Common myeloid progenitor, CD34-positive (primary cell): ENCODE measurements around the gene MLPH.

Source experiments
- CTCF ChIA-PET: fragments of 350-600 bp; sonication (Branson Sonifier 250); formaldehyde crosslinking; loops from one replicate; lab custom pipeline; 2021; ENCODE audit warnings: antibody characterized with exemption; lab: Charles Lee
- POLR2A ChIA-PET: fragments of 350-600 bp; sonication (Branson Sonifier 250); formaldehyde crosslinking; loops from one replicate; lab custom pipeline; 2021; ENCODE audit warnings: antibody characterized with exemption; lab: Charles Lee
- DNase-seq, 3 donors: peaks; one replicate each; pipeline versions ENCODE4 v3.0.0 to v3.0.0-alpha.2; 2013
- H3K27ac ChIP-seq, 2 experiments: 1 replicate in 1 of 2; 2 replicates in 1 of 2; pipeline ENCODE4 v1.7.0; 2013; ENCODE audit warnings: inconsistent platforms in 2 of 2, low read length in 2 of 2, mild to moderate bottlenecking in 2 of 2, low read depth in 1 of 2, moderate library complexity in 1 of 2; ENCODE audit not compliant: severe bottlenecking in 2 of 2, insufficient read depth in 1 of 2, poor library complexity in 1 of 2
- H3K27me3 ChIP-seq, 5 experiments: replicated peaks in 2 of 5; 1 replicate in 3 of 5; 2 replicates in 2 of 5; pipeline versions ENCODE4 v1.6.1 to v1.7.0; 2013; ENCODE audit warnings: low read length in 4 of 5, mild to moderate bottlenecking in 2 of 5, moderate library complexity in 2 of 5, inconsistent platforms in 1 of 5; ENCODE audit not compliant: insufficient read depth in 5 of 5, control insufficient read depth in 4 of 5
- H3K36me3 ChIP-seq, 4 experiments: 1 replicate in 2 of 4; 2 replicates in 2 of 4; pipeline versions ENCODE4 v1.6.1 to v1.7.0; 2013; ENCODE audit warnings: low read length in 3 of 4, control low read depth in 1 of 4, mild to moderate bottlenecking in 1 of 4; ENCODE audit not compliant: control insufficient read depth in 4 of 4, insufficient read depth in 4 of 4
- H3K4me1 ChIP-seq, 4 experiments: 1 replicate in 3 of 4; 2 replicates in 1 of 4; pipeline versions ENCODE4 v1.6.1 to v1.7.1; 2013; ENCODE audit warnings: low read length in 3 of 4, mild to moderate bottlenecking in 3 of 4, control low read depth in 1 of 4, inconsistent platforms in 1 of 4, moderate library complexity in 1 of 4; ENCODE audit not compliant: control insufficient read depth in 4 of 4, insufficient read depth in 4 of 4; ENCODE audit errors: control extremely low read depth in 1 of 4
- H3K4me3 ChIP-seq, 7 experiments: 1 replicate in 4 of 7; 2 replicates in 3 of 7; pipeline versions ENCODE4 v1.5.1 to v1.7.0; 2013; ENCODE audit warnings: mild to moderate bottlenecking in 7 of 7, low read length in 6 of 7, moderate library complexity in 6 of 7, inconsistent platforms in 2 of 7, low read depth in 2 of 7, control low read depth in 1 of 7; ENCODE audit not compliant: insufficient read depth in 4 of 7, control insufficient read depth in 1 of 7; ENCODE audit errors: extremely low read depth in 1 of 7
- H3K9me3 ChIP-seq, 5 experiments: 1 replicate in 4 of 5; 2 replicates in 1 of 5; pipeline versions ENCODE4 v1.6.1 to v1.7.1; 2013; ENCODE audit warnings: low read length in 4 of 5, mild to moderate bottlenecking in 2 of 5, inconsistent platforms in 1 of 5, low read depth in 1 of 5, moderate library complexity in 1 of 5; ENCODE audit not compliant: control insufficient read depth in 4 of 5, insufficient read depth in 2 of 5; ENCODE audit errors: control extremely low read depth in 1 of 5
- WGBS: methylation state at CpG from one replicate; pipeline ENCODE4 v1.1.5; 2013; ENCODE audit not compliant: insufficient coverage; 5-methylcytosine and 5-hydroxymethylcytosine counted together

MLPH gene

DNA sequence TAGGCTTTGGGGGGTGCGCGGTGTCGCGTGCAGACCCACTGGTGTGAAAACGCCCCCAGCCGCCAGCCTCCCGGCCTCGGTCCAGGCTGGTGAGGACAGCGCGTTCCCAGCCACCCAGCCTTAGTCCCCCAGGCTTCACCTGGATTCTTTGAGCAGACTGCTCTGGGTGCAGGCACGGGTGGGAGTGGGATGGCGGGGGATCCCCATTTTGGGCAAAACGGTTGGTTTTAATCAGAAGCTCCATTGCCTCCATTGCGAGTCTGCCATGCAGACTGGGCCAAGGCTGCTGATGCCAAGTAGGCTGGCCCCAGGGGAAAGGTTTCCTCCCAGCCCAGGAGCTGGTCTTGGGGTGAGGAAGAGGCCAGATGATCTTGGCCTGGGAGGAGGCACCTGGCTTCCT is 445 bp downstream of the MLPH start:
- H3K36me3 ChIP-seq = no peaks in the 10 kb centered on the region
- peaks cover 0 to 22% (median 16%) of the 10 kb centered on the region in 5 experiments for H3K9me3 ChIP-seq
- no peak overlapping the region for H3K27ac ChIP-seq
- DNase-seq = no peak
- H3K27me3 ChIP-seq = peaks cover 6 to 60% (median 29%) of the 10 kb centered on the region in 5 experiments
- H3K4me1 ChIP-seq = peaks cover 0 to 22% (median 19%) of the 10 kb centered on the region in 4 experiments
- peak overlapping the region in 3 of 7 experiments; percentile 46 to 66 (median 61) for H3K4me3 ChIP-seq
- POLR2A ChIA-PET = no interaction called here
- CTCF ChIA-PET = no interaction called here
- 35% methylated on average over 14 of the region's 14 CpGs for WGBS

DNA sequence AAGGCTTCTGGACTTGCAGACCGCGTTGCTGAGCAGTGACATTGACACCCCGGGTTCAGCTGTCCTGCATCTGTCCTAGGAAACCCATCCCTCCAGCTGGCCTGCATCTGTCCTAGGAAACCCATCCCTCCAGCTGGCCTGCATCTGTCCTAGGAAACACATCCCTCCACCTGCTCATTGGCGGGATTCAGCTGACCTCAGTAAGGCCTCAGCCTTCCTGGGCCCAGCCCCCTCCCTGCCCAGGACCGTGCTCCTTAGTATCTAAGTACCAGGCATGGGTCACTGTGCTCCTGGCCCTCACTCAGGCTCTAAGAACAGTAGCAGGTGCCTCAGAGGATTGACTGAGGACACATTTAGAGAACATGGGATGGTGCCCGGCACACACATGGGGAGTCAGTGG is 1.2 kb downstream of the MLPH start:
- Histone ChIP-seq H3K27ac (no peak overlapping the region), H3K36me3 (no peaks in the 10 kb centered on the region), H3K9me3 (peaks cover 0 to 26% (median 17%) of the 10 kb centered on the region in 5 experiments), H3K4me3 (no peak overlapping the region), H3K27me3 (peaks cover 6 to 62% (median 29%) of the 10 kb centered on the region in 5 experiments), H3K4me1 (peaks cover 0 to 14% (median 11%) of the 10 kb centered on the region in 4 experiments)
- 91% methylated on average over 6 of the region's 6 CpGs for WGBS
- CTCF ChIA-PET = interaction anchor here (0.9 kb wide), 1 partner anchor 25 kb away, joined by 3 read pairs; no protein-coding TSS in a partner anchor
- DNase-seq = no peak
- POLR2A ChIA-PET = no interaction called here

DNA sequence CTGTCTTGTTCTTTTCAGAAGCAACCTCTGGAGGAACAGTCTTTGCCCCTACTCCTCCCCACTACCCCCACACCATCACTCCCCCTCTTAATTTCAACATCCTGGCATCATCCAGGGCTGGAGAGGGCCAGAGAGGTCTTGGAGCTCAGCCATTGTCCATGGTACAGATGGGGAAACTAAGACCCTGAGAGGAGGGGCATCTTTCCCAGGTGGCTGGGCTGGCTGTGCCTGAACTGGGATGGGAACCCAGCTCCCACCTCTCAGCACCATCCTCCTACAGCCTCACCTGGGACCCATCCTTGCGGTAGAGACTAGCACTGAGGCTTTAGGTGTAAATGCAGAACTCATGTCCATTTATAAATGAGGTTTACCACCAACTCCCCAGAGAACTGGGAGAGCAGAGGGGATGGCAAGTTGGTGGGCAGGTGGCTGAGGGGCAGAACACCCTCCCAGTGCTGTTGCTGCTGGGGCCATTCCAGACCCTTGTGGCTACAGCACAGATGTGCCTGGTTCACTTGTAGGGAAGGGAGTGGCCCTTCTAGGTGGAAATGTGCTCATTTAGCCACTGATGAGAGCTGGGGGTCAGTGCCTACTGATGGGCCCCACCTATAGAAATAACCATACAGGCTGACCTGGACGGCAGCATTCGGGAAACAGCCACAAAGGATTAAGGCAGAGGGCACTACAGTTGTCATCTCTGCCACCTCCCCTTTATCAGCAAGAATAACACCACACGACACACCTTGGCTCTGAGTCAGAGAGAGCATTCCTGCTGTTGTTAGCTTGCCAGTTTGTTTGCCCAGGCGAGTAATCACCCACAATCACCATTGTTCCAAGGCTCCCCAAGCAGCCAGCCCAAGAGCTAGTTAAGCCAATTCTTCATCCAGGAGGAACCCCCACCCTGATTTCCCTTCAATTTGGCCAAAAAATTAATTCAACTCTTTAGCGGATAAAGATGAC is 2.1 kb downstream of the MLPH start:
- ChIA-PET POLR2A (no interaction called here), CTCF (interaction anchor here (0.7 to 1.6 kb wide), 3 partner anchors 13 to 24 kb away, joined by 3 to 5 read pairs (median 3); no protein-coding TSS in a partner anchor)
- Histone ChIP-seq H3K27me3 (peaks cover 6 to 63% (median 31%) of the 10 kb centered on the region in 5 experiments), H3K9me3 (peaks cover 0 to 26% (median 17%) of the 10 kb centered on the region in 5 experiments), H3K27ac (no peak overlapping the region), H3K36me3 (no peaks in the 10 kb centered on the region), H3K4me3 (no peak overlapping the region), H3K4me1 (peaks cover 0 to 14% (median 10%) of the 10 kb centered on the region in 4 experiments)
- 88% methylated on average over 4 of the region's 6 CpGs for WGBS
- no peak for DNase-seq

DNA sequence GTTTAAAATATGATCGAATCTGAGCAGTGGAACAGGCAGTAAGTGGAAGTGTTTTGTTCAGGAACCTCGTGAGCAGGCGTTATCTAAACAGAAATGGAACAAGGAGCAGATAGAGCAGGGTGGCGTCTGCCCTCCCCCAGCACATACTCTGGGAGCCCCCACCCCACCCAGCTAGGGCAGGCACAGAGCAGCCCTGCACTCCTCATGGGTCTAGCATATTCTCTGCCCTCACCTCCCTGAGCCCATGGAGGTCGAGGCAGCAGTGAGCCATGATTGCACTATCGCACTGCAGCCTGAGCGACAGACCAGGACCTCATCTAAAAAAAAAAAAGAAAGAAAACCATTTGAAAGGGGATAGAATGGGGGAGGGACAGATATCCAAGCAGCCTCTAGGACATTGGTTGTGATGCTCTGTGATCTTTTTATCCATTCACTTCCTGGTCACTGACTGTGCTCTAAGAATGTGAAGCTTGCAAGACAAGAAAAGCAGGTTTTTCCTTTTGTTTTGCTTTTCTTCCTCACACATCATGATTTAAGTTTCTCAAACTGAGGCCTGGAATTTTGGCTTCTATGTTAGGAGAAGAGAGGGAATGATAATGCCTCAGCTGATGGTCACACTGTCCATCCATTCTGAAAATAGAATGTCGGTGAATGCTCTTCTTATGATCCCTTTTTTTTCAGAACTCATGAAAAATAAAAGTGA is 3.1 kb downstream of the MLPH start:
- Histone ChIP-seq H3K4me1 (peaks cover 0 to 14% (median 10%) of the 10 kb centered on the region in 4 experiments), H3K36me3 (no peaks in the 10 kb centered on the region), H3K27ac (no peak overlapping the region), H3K9me3 (peaks cover 0 to 26% (median 17%) of the 10 kb centered on the region in 5 experiments), H3K4me3 (no peak overlapping the region), H3K27me3 (peaks cover 6 to 62% (median 31%) of the 10 kb centered on the region in 5 experiments)
- DNase-seq = no peak
- POLR2A ChIA-PET = no interaction called here
- CTCF ChIA-PET = interaction anchor here (0.7 to 1.6 kb wide), 2 partner anchors 14 to 22 kb away, joined by 3 to 5 read pairs; no protein-coding TSS in a partner anchor
- 63% methylated on average over 4 of the region's 8 CpGs for WGBS

DNA sequence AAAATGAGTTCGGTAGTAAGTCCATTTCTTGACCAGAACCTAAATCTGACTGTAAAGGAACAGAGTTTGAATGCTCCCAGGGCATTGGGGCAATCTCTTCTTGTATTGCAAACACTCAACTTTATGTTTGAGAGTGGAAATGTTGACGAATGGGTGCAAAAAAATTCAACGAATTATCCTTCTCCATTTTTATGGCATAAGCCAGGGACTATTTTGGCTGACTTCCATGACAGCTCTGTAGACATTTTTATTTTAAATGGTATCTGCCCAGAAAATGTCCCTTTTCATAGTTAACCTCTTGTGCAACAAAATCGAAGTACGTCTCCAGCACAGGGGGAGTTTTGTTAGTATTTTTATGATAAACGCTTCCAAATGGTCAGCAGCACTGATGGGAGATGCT is 3.7 kb downstream of the MLPH start:
- Histone ChIP-seq H3K4me1 (peaks cover 0 to 14% (median 10%) of the 10 kb centered on the region in 4 experiments), H3K27me3 (peaks cover 2 to 59% (median 34%) of the 10 kb centered on the region in 5 experiments), H3K27ac (no peak overlapping the region), H3K36me3 (no peaks in the 10 kb centered on the region), H3K4me3 (no peak overlapping the region), H3K9me3 (peaks cover 0 to 26% (median 17%) of the 10 kb centered on the region in 5 experiments)
- CTCF ChIA-PET = interaction anchor here (1.6 kb wide), 1 partner anchor 22 kb away, joined by 5 read pairs; no protein-coding TSS in a partner anchor
- POLR2A ChIA-PET = no interaction called here
- DNase-seq = no peak
- WGBS = 98% methylated on average over 6 of the region's 6 CpGs

DNA sequence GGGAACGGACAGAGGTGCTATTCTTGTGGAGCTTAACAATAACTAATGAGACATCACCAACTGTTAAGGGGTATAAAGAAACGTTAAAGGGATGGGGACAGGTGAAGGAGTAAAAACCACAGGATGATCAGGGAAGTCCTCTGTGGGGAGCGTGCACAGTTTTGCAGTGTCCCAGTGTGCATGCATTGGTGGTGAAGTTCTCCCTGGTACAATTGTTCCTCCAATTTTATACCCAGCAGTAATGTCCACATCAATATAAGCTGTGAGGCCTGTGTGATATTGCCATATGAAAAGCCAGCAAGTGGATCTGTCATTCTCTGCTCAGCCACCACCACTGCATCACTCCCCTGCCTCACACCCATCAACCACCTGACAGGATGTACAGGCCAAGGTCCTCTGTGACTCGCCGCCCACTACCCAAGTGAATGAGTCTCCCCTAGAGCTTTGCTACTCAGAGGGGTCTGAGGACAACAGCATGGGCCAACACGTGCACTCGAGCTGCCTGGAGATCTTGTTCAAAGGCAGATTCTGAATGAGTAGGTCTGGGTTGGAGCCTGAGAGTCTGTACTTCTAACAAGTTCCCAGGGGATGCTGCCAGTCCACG is 4.6 kb downstream of the MLPH start:
- peaks cover 0 to 13% (median 9%) of the 10 kb centered on the region in 4 experiments for H3K4me1 ChIP-seq
- H3K9me3 ChIP-seq = peaks cover 0 to 26% (median 17%) of the 10 kb centered on the region in 5 experiments
- H3K27me3 ChIP-seq = peaks cover 0 to 55% (median 37%) of the 10 kb centered on the region in 5 experiments
- 96% methylated on average over 6 of the region's 8 CpGs for WGBS
- no peak overlapping the region for H3K27ac ChIP-seq
- ChIA-PET POLR2A (no interaction called here), CTCF (no interaction called here)
- DNase-seq = no peak
- H3K36me3 ChIP-seq = no peaks in the 10 kb centered on the region
- H3K4me3 ChIP-seq = no peak overlapping the region
